NCI-H128 (cell line): Measurements from ENCODE around the gene DNAJC7.
A peak's percentile ranks its signal among the peaks of the same experiment; 100 is the strongest.

Experiments
- DNase-seq: peaks from one replicate; lab custom pipeline; 2025; ENCODE audit not compliant: unreplicated experiment; lab: John Stamatoyannopoulos, UW

DNAJC7 gene

DNA sequence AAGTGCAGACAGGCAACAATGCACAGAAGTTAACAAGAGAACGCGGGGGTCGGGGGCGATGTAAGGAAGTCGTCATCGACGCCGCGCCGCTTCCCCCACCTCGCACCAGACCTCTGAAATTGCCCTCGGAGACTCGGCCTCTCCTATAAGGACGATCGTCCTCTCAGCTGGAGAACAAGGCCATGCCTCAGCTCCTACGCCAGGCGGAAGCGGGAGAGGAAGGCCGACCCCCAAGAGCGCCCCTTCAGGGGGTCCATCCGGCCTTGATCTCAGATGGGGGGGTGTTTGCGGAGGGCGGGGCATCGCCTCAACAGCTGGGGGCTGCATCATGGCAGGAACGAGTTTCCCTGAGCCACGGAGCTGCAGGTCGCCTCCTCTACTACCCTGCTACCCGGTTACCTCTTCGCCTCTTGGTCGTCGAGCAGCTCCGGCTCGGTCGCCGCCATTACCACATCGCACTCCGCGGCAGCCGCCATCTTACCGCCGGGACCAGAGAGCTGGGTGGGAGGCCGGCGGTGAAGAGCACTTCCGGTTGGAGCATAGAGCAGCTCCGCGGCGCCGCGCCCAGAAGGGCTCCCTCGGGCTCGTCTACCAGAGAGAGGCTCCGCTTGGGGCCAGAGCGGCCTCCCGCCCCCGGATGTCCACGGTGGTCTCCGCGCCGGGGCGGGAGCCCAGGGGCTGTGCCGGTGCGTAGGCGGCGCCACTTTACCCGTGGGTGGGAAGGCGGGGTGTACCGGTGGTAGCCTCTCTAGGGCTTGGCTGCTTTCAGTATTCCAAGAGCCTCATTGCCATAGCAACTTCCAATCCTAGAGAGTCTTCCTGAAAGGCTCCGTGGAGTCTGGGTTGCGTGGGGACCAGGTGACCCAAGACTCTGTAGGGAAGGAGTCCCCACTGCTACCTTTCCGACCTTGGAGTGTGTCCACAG lies at the start of gene DNAJC7:
Gene DNAJC7, minus strand, starts transcription at position 499 of the 925 bp plus-strand sequence. Its CDS starts 23 bp downstream, at position 476.
- peak; percentile 67 for DNase-seq

DNA sequence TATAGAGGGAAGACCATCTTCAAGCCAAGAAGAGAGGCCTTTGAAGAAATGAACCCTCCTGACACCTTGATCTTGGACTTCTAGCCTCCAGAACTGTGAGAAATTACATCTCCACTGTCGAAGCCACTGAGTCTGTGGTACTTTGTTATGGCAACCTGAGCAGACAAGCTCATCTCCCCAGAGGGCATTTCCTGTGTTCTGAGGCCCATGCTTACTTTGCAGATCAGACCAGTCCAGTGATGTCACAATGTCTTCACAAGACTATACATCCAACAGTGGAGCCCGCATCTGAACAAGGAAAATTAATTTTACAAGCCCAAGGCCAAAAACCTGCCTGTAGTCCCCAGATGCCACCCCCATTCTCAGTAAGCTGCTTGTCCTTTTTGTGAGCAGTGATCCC lies 48.0 kb upstream of the DNAJC7 start:
- no peak for DNase-seq

GRCh38 chr17:42062681-42063080 lies 45.4 kb upstream of the DNAJC7 start:
- DNase-seq = no peak

GRCh38 chr17:42061646-42062487 lies 44.6 kb upstream of the DNAJC7 start:
- no peak for DNase-seq

DNA sequence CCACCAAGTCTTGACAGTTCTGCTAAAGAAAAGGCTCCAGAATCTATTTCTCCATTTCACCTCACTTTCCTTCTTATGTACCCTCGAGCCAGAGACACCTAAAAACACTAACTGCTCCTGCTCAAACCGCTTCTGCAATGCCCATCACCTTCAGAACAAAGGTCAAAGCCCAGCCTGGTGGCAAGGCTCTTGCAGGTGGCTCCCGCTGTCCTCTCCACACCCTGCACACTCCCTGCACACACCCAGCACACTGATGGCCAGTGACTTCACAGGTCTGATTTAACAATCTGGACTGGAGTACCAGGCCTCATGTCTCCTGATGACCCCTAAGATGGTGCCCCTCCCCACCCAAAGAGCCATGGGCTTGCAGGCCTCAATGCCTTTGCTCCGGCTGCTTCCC lies 43.0 kb upstream of the DNAJC7 start:
- DNase-seq = no peak

DNA sequence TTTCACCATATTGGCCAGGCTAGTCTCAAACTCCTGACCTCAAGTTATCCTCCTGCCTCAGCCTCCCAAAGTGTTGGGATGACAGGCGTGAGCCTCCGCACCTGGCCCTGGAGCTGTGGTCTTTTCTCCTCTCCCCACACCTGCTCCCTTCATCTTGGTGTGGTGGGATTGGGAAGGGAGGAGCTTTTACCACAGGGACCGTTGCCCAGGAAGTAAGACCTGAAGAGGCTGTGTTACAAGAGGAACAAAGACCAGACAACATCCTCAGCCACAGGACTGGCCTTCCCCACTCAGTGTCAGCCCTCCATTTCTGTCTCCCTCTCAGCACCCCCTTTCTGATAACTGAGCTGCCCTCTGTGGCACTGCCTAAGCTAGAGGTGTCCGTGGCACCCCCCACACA lies 42.6 kb upstream of the DNAJC7 start:
- DNase-seq = no peak

DNA sequence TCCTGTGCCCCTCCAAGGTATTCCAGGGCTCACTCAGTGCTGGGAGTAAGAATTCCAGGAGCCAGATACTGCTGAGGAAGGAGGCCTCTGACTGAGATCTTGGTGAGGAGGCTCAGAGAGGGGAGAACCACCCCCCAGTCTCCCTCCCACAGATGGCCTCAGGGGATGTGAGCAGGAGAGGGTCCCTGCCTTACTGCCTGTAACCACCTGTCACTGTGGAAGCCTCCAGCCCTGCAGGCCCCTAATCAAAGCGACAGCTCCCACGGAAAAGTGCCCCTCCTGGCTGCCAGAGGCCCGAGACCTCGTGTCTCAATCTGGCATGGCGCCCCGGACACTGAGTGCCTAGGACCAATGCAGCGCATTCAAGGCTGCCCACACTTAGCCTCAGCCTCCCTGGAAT lies 40.8 kb upstream of the DNAJC7 start:
- no peak for DNase-seq

GRCh38 chr17:42056635-42057034 lies 39.4 kb upstream of the DNAJC7 start:
- DNase-seq = no peak

DNA sequence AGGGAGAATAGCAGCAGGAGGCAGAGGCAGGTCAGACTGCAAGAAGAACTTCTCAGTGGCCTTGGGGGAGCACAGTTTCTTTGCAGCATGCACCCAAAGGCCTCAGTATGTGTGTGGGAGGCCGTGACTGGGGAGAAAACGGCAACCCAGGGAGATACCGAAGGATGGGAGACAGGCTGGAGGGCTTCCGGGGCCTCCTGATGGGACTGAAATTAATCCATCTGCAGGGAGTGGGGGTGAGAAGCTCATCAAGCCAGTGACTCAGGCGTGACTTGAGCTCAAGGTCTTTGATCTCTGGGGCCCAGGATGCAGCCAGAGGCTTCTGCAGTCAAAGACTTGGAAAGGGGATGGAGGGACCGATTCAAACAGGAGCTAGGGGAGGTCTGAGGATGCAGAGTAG lies 38.3 kb upstream of the DNAJC7 start:
- DNase-seq = no peak

DNA sequence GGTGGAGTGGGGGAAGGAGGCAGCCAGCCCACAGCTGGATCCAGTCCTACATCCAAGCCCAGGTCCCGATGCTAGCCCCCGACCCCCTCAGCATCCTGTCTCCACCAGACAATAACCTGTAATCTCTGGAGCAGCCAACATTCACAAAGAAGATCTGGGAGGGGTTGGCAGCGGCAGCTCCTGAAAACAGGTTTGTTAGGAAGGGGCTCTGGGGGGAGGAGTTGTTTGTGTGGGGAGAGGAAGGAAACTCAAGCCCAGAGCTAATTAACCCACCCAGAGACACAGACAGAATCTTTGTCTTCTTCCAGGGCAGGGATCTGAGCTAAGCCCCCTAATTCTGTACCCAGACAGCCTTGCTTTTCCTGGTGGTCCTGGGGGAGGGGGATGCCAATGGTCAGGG lies 37.8 kb upstream of the DNAJC7 start:
- no peak for DNase-seq

- no peak for DNase-seq
Observed at GRCh38 chr17:42053731-42054500, 36.7 kb upstream of the DNAJC7 start.

DNA sequence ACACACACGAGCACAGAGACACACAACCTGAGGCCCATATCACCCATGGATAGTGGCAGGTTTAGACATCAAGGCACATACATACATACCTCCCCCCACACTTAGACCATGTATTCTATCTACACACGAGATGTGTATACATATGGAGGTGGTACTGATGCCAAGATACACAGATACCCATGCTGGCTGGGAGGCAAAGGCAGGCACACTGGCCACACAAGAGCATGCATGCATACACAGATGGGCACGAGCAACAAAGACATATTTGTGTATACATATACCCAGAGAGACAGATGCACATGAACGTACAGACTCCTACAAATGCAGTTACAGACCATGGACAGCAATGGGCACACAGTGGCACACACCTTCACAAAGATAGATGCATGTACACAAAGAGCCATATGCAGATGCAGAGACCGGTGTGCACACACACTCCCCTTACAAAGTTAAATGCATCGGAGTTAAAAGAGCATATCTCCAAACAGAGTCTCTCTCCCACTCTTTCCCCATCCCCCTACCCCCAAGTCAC lies 35.2 kb upstream of the DNAJC7 start:
- DNase-seq = no peak

DNA sequence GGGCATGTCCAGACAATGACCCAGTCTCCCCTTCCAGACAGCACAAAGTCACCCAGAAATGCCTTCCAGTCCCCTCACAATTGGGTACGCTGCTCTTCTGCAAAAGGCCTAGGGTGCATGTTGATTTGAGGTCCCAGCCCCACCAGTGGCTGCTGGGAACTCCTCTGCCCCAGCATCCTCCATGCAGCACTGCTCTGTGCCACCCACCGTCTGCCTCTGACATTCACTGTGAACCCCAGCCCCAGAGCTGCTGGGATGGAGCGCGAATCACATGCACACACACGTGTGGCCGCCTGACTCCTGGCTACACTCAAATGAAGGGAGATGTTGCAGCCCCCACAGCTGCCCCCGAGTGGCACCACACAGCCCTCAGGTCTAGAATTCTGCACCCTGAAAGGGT lies 34.4 kb upstream of the DNAJC7 start:
- DNase-seq = no peak

GRCh38 chr17:42051013-42051400 lies 33.8 kb upstream of the DNAJC7 start:
- DNase-seq = no peak

DNA sequence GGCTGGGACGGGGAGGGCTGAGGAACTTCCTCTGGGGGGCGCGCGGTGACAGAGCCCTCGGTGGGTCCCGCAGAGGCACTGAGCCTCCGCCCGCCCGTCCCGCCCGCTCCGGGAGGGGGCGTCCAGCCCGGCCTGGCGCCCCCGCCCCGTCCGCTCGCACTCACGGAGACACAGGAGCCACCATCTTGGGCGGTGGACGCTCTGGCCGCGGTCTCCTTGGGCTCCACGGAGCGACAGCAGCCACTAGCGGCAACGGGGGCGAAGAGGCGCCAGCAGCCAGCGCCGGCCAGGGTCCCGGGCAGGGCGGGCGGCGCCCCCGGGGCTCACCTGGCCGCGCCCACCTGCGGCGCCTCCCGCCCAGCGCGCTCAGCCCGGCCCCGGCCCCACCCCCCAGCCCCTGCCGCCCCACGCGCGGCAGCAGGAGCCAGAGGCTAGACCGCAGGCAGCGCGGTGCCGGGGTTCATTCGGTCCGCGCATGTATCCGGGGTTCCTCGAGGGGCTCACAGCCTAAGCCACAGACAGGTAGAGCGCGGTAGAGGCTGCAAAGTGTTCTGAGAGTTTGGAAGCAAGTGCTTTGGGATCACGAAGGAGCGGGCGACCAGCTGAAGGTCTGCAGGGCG lies 33.3 kb upstream of the DNAJC7 start, which contains the start of gene C17orf113:
Gene C17orf113, minus strand, starts transcription at position 209 of the 620 bp plus-strand sequence. CDS start 7,225 bp downstream, outside the sequence.
- no peak for DNase-seq

- DNase-seq = no peak
Observed at GRCh38 chr17:42049834-42050392, 32.7 kb upstream of the DNAJC7 start.

GRCh38 chr17:42047343-42047742 lies 30.1 kb upstream of the DNAJC7 start:
- DNase-seq = no peak

GRCh38 chr17:42045719-42046118 lies 28.5 kb upstream of the DNAJC7 start:
- DNase-seq = no peak

DNA sequence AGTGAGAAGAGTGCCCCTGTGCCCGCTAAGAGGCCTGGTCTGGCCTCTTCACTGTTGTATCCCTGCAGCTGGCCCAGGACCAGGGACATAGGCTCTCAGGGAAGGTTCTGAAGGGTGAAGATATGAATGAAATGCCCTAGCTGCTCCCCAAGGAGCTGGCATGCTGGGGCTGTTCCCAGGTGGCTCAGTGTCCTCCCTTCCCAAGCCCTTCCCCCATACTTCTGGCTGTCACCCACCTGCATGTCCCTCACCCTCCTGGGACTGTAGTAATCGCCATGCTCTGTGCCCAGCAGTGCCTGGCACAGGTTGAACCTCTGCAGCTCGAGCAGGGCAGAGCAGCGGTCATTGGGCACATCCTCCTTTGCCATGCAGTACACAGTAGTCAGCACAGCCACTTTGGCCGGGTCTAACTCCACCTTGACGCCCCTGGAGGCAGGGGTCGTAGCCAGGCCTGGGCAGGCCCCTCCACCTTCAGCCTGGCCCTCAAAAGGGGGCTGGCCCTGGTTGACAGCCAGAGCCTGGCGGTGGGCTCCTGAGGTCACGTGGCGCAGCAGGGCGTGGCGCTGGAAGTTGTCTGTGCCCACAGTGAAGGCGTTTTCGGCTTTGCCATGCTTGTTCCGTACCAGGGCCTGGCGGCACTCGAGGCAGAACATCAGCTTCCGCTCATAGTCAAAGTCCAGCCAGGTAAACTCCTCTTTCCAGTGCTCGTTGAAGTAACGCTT lies 25.5 kb upstream of the DNAJC7 start:
- no peak for DNase-seq
